HG02678 (cell line): Measurements from ENCODE around the gene DCDC2B.

ENCODE experiments used
- ATAC-seq: cut with Tn5 transposase; IDR thresholded peaks from one replicate; pipeline ENCODE4 v1.9.1; 2021; ENCODE audit warnings: mild to moderate bottlenecking, moderate library complexity; ENCODE audit not compliant: unreplicated experiment

Gene DCDC2B

GRCh38 chr1:32195972-32196823 lies 12.7 kb upstream of the DCDC2B start:
- ATAC-seq, result no peak

- ATAC-seq, result no peak
These were observed 11.8 kb upstream of the DCDC2B start for GRCh38 chr1:32197074-32197473.

- no peak for ATAC-seq
These were observed 11.1 kb upstream of the DCDC2B start for GRCh38 chr1:32197837-32198236.

- ATAC-seq, result no peak
These were observed 10.4 kb upstream of the DCDC2B start for GRCh38 chr1:32198237-32199042.

- no peak for ATAC-seq
These were observed 9.7 kb upstream of the DCDC2B start for GRCh38 chr1:32199043-32199716.

- ATAC-seq, result no peak
These were observed 9.2 kb upstream of the DCDC2B start for GRCh38 chr1:32199717-32200072.

- ATAC-seq, result peak; percentile 28
These were observed 8.5 kb upstream of the DCDC2B start, which contains the start of gene CCDC28B for GRCh38 chr1:32200226-32201010. CCDC28B (plus strand) TSS chr1:32200595; CDS start chr1:32201936, 1,341 bp downstream.

GRCh38 chr1:32201011-32201855 lies 7.7 kb upstream of the DCDC2B start:
- peak; percentile 37 for ATAC-seq

GRCh38 chr1:32204943-32205361 lies 3.9 kb upstream of the DCDC2B start:
- ATAC-seq, result no peak

GRCh38 chr1:32205401-32206370 lies 3.2 kb upstream of the DCDC2B start, which contains the start of gene IQCC:
IQCC (plus strand) TSS chr1:32205671; CDS start chr1:32205682, 11 bp downstream.
- ATAC-seq, result peak; percentile 62

- ATAC-seq, result no peak
These were observed 420 bp upstream of the DCDC2B start for GRCh38 chr1:32208469-32208868.

- ATAC-seq, result no peak
These were observed 7.0 kb downstream of the DCDC2B start for GRCh38 chr1:32215629-32216480.

- no peak for ATAC-seq
These were observed 7.7 kb downstream of the DCDC2B start for GRCh38 chr1:32216566-32216965.

GRCh38 chr1:32219022-32219421 lies 10.1 kb downstream of the DCDC2B start:
- ATAC-seq, result no peak

- ATAC-seq, result no peak
These were observed 12.1 kb downstream of the DCDC2B start for GRCh38 chr1:32220746-32221580.

GRCh38 chr1:32221581-32221979 lies 12.7 kb downstream of the DCDC2B start:
- no peak for ATAC-seq
